Panc1 (cell line): ENCODE results near the gene AJUBA. TPM values are rescaled to one million over a fixed set of nuclear protein-coding genes. Genes with fewer than 3 reads are reported as not detected.

Experiments
- ATAC-seq: fragments of 200-7000 bp; cut with Tn5 transposase; 2 replicates; pipeline ENCODE4 v1.9.1; 2020; ENCODE audit warnings: mild to moderate bottlenecking, moderate library complexity
- BruUV-seq: library from RNA; stranded (reverse); fragments of 400-500 nt; replicated peaks from 2 replicates; lab custom pipeline; 2021; lab: Mats Ljungman, UMichigan
- CTCF ChIA-PET: fragments of 300-600 bp; sonication (Branson Sonifier 250); formaldehyde crosslinking; loops from one replicate; lab custom pipeline; 2022; ENCODE audit warnings: antibody characterized with exemption; lab: Charles Lee
- POLR2A ChIA-PET: fragments of 300-600 bp; sonication (Branson Sonifier 250); formaldehyde crosslinking; loops from one replicate; lab custom pipeline; 2022; ENCODE audit warnings: antibody characterized with exemption; lab: Charles Lee
- DNase-seq: peaks from one replicate; pipeline ENCODE4 v3.0.0-alpha.2; 2010; ENCODE audit warnings: low read depth, low spot score
- H3K27ac ChIP-seq: 2 replicates; pipeline ENCODE4 v1.5.1; 2011; ENCODE audit warnings: mild to moderate bottlenecking, low read length, inconsistent platforms
- H3K27me3 ChIP-seq: fragments of 200-500 bp; sonication (Bioruptor generic); 2 replicates; pipeline ENCODE4 v1.6.0; 2014; ENCODE audit warnings: low read length, inconsistent platforms; ENCODE audit not compliant: control insufficient read depth, insufficient read depth
- H3K36me3 ChIP-seq: fragments of 200-500 bp; sonication (Bioruptor generic); 2 replicates; pipeline ENCODE4 v1.5.1; 2014; ENCODE audit warnings: inconsistent platforms, mild to moderate bottlenecking, low read length, moderate library complexity; ENCODE audit not compliant: control insufficient read depth, insufficient read depth
- H3K4me1 ChIP-seq: 2 replicates; pipeline ENCODE4 v1.5.1; 2011; ENCODE audit warnings: inconsistent platforms, mild to moderate bottlenecking, low read length, moderate library complexity; ENCODE audit not compliant: control insufficient read depth, insufficient read depth
- H3K4me3 ChIP-seq, 2 experiments: 2 replicates each; pipeline ENCODE4 v1.5.1; 2011 to 2012; ENCODE audit warnings: low read depth in 2 of 2, low read length in 2 of 2, mild to moderate bottlenecking in 2 of 2, inconsistent platforms in 1 of 2, moderate library complexity in 1 of 2
- H3K9me3 ChIP-seq: fragments of 200-500 bp; sonication (Bioruptor generic); 2 replicates; pipeline ENCODE4 v1.5.1; 2014; ENCODE audit warnings: low read depth, mild to moderate bottlenecking, inconsistent platforms, low read length, moderate library complexity; ENCODE audit not compliant: control insufficient read depth, insufficient read depth
- POLR2AphosphoS5 ChIP-seq: IDR thresholded peaks from 2 replicates; pipeline ENCODE4 v1.6.1; 2012; ENCODE audit warnings: mild to moderate bottlenecking, low read depth, low read length, moderate library complexity
- SIN3A ChIP-seq: IDR thresholded peaks from 2 replicates; pipeline ENCODE4 v1.6.1; 2012; ENCODE audit warnings: low read depth, mild to moderate bottlenecking, low read length, moderate library complexity, borderline replicate concordance; ENCODE audit not compliant: insufficient read depth
- TCF7L2 ChIP-seq: IDR thresholded peaks from 2 replicates; pipeline ENCODE4 v1.6.1; 2011; ENCODE audit warnings: mild to moderate bottlenecking, low read depth, low read length, inconsistent platforms
- in situ Hi-C: cut with HindIII; loops from 2 replicates; pipeline ENCODE4 v1.10.0; 2016; ENCODE audit warnings: low sequenced_read_pairs, low pct_unique_long_range_greater_than_20kb
- intact Hi-C: fragments of 100-400 bp; cut with micrococcal nuclease; formaldehyde crosslinking; loops from one replicate; pipeline ENCODE4 v1.10.0; 2022; ENCODE audit not compliant: unreplicated experiment
- total RNA-seq: library from RNA; stranded (reverse); gene quantifications from one replicate; pipeline ENCODE4 v1.2.1, GENCODE V29; 2021; ENCODE audit not compliant: unreplicated experiment
- TF ChIP-seq, protein P1 (sequence below), 2 experiments: IDR thresholded peaks; 2 replicates each; pipeline ENCODE4 v1.6.1; 2011 to 2012; ENCODE audit warnings: low read depth in 2 of 2, control low read depth in 1 of 2, low read length in 1 of 2, mild to moderate bottlenecking in 1 of 2, moderate library complexity in 1 of 2; ENCODE audit not compliant: insufficient read depth in 1 of 2
- TF ChIP-seq, protein P2 (sequence below): fragments of 450-650 bp; IDR thresholded peaks from 2 replicates; pipeline ENCODE4 v1.5.1; 2017; ENCODE audit warnings: mild to moderate bottlenecking

The AJUBA gene
- total RNA-seq, 1 experiment from 2014 or later = 50.2 TPM

DNA sequence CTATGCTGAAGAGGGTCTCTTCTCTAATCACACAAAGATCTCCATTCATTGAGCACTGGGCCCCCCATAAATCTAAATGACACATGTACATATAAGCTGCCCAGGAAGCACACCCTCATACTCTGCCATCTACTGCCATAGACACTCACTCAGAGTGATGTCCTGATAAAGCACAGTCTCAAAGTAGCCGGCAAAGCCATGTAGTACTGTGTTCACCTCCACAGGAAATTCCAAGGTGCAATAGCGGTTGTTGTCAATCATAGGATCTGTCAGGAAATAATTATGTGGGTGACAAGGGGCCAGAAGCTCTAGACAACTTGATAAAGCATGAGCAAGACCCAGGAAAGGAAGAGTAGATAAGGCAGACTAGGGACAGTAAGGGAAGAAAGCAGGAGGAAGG, 60.1 kb downstream of the AJUBA start:
- intact Hi-C loops (no loop called here), in situ Hi-C loops (no loop called here)
- no TSS peak for BruUV-seq
- Histone ChIP-seq H3K4me3 (no peak overlapping the region), H3K27me3 (no peaks in the 10 kb centered on the region), H3K27ac (no peak overlapping the region), H3K9me3 (no peaks in the 10 kb centered on the region), H3K4me1 (peaks cover 8% of the 10 kb centered on the region), H3K36me3 (peaks cover 18% of the 10 kb centered on the region)
- ChIA-PET CTCF (no interaction called here), POLR2A (no interaction called here)
- TF ChIP-seq TCF7L2 (no peak), SIN3A (no peak), POLR2AphosphoS5 (no peak)
- TF ChIP-seq, protein P1, sequence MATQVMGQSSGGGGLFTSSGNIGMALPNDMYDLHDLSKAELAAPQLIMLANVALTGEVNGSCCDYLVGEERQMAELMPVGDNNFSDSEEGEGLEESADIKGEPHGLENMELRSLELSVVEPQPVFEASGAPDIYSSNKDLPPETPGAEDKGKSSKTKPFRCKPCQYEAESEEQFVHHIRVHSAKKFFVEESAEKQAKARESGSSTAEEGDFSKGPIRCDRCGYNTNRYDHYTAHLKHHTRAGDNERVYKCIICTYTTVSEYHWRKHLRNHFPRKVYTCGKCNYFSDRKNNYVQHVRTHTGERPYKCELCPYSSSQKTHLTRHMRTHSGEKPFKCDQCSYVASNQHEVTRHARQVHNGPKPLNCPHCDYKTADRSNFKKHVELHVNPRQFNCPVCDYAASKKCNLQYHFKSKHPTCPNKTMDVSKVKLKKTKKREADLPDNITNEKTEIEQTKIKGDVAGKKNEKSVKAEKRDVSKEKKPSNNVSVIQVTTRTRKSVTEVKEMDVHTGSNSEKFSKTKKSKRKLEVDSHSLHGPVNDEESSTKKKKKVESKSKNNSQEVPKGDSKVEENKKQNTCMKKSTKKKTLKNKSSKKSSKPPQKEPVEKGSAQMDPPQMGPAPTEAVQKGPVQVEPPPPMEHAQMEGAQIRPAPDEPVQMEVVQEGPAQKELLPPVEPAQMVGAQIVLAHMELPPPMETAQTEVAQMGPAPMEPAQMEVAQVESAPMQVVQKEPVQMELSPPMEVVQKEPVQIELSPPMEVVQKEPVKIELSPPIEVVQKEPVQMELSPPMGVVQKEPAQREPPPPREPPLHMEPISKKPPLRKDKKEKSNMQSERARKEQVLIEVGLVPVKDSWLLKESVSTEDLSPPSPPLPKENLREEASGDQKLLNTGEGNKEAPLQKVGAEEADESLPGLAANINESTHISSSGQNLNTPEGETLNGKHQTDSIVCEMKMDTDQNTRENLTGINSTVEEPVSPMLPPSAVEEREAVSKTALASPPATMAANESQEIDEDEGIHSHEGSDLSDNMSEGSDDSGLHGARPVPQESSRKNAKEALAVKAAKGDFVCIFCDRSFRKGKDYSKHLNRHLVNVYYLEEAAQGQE (IDR thresholded peaks at IDR 0.05; ENCODE audit: insufficient read depth in 1 of 2, low read depth in 2 of 2, low read length in 1 of 2) = no peak
- TF ChIP-seq, protein P2, sequence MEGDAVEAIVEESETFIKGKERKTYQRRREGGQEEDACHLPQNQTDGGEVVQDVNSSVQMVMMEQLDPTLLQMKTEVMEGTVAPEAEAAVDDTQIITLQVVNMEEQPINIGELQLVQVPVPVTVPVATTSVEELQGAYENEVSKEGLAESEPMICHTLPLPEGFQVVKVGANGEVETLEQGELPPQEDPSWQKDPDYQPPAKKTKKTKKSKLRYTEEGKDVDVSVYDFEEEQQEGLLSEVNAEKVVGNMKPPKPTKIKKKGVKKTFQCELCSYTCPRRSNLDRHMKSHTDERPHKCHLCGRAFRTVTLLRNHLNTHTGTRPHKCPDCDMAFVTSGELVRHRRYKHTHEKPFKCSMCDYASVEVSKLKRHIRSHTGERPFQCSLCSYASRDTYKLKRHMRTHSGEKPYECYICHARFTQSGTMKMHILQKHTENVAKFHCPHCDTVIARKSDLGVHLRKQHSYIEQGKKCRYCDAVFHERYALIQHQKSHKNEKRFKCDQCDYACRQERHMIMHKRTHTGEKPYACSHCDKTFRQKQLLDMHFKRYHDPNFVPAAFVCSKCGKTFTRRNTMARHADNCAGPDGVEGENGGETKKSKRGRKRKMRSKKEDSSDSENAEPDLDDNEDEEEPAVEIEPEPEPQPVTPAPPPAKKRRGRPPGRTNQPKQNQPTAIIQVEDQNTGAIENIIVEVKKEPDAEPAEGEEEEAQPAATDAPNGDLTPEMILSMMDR = no peak
- DNase-seq = no peak
- no peak for ATAC-seq

Other genes starting within 250 kb of the AJUBA start
- gene OXA1L, start 215.9 kb downstream of the AJUBA start, total RNA-seq = 71.3 TPM
- 0.85 TPM for gene SLC7A7, start 167.1 kb downstream of the AJUBA start, total RNA-seq
- gene MRPL52, start 152.7 kb downstream of the AJUBA start, total RNA-seq = 89.5 TPM
- 32.9 TPM for gene MMP14, start 146.0 kb downstream of the AJUBA start, total RNA-seq
- gene LRP10, start 110.8 kb downstream of the AJUBA start, total RNA-seq = 78.3 TPM
- gene REM2, start 99.3 kb downstream of the AJUBA start, total RNA-seq = 0.18 TPM
- 47.2 TPM for gene RBM23, start 63.4 kb downstream of the AJUBA start, total RNA-seq
- gene PRMT5, start 53.2 kb downstream of the AJUBA start, total RNA-seq = 108 TPM
- 25.7 TPM for gene HAUS4, start 25.5 kb downstream of the AJUBA start, total RNA-seq
- gene C14orf93, start 27.6 kb upstream of the AJUBA start, total RNA-seq = 5.6 TPM
- 149 TPM for gene PSMB5, start 52.3 kb upstream of the AJUBA start, total RNA-seq
- not detected for gene PSMB11, start 59.7 kb upstream of the AJUBA start, total RNA-seq
- gene CDH24, start 75.0 kb upstream of the AJUBA start, total RNA-seq = 9.0 TPM
- gene ACIN1, start 112.6 kb upstream of the AJUBA start, total RNA-seq = 162 TPM
- gene C14orf119, start 113.0 kb upstream of the AJUBA start, total RNA-seq = 39.6 TPM
- not detected for gene CIROP, start 122.4 kb upstream of the AJUBA start, total RNA-seq
- not detected for gene CEBPE, start 136.7 kb upstream of the AJUBA start, total RNA-seq
- gene SLC7A8, start 201.1 kb upstream of the AJUBA start, total RNA-seq = 0.90 TPM